Glutamatergic neuron (in vitro differentiated cells): ENCODE results near the gene SVIL. TPM values are rescaled to one million over a fixed set of nuclear protein-coding genes. Genes with fewer than 3 reads are reported as not detected.

Experiments
- DNase-seq: peaks from one replicate; pipeline ENCODE4 v3.0.0; 2022
- H3K27ac Mint-ChIP-seq: one replicate; pipeline ENCODE4 v1.8.0; 2020; ENCODE audit warnings: mild to moderate bottlenecking, mixed read lengths, inconsistent platforms; ENCODE audit not compliant: unreplicated experiment
- H3K27me3 Mint-ChIP-seq: one replicate; pipeline ENCODE4 v1.8.0; 2020; ENCODE audit warnings: mild to moderate bottlenecking, moderate library complexity, mixed read lengths, inconsistent platforms; ENCODE audit not compliant: unreplicated experiment
- H3K36me3 Mint-ChIP-seq: one replicate; pipeline ENCODE4 v1.8.0; 2020; ENCODE audit warnings: mild to moderate bottlenecking, mixed read lengths, inconsistent platforms; ENCODE audit not compliant: unreplicated experiment
- H3K4me1 Mint-ChIP-seq: one replicate; pipeline ENCODE4 v1.8.0; 2020; ENCODE audit warnings: mild to moderate bottlenecking, low read depth, mixed read lengths, inconsistent platforms; ENCODE audit not compliant: unreplicated experiment
- H3K4me3 Mint-ChIP-seq: one replicate; pipeline ENCODE4 v1.8.0; 2020; ENCODE audit warnings: mild to moderate bottlenecking, mixed read lengths, inconsistent platforms; ENCODE audit not compliant: unreplicated experiment
- H3K9me3 Mint-ChIP-seq: one replicate; pipeline ENCODE4 v1.8.0; 2020; ENCODE audit warnings: mild to moderate bottlenecking, moderate library complexity, mixed read lengths, inconsistent platforms; ENCODE audit not compliant: unreplicated experiment
- total RNA-seq: library from RNA; stranded (reverse); fragmentation: NEBNext Ultra II Directional; extraction: Animal tissue kit (Norgen Biotek cat#: 25700); gene quantifications from one replicate; pipeline ENCODE4 v1.2.1, GENCODE V29; 2021; ENCODE audit not compliant: unreplicated experiment
- TF ChIP-seq, protein P1 (sequence below): fragments of 200-600 bp; sonication (generic); IDR thresholded peaks from one replicate; pipeline ENCODE4 v1.5.0; 2021; ENCODE audit not compliant: partially characterized antibody, unreplicated experiment

The SVIL gene
- total RNA-seq, 1 donor from 2014 or later = 117 TPM

DNA sequence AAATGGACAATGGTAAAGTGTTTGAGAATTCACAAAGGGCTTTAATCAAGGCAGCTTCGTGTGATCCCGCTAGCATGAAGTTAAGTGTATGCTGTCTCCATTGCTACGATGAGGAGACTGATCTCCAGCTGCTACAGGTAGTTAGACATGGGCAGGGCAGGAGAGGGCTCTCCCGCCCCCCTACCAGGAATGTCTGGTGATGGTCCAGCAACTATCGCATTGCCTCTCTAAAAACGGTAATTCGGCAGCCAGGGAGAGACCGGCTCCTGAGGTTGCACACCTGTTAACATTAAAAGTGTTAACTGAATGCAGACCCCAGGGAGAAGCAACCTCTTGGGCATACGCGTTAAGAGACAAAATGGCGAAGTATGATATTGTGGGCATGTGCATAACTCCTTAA lies 37.9 kb downstream of the SVIL start:
- H3K4me1 Mint-ChIP-seq = peaks cover 28% of the 10 kb centered on the region
- no peak overlapping the region for H3K4me3 Mint-ChIP-seq
- DNase-seq = no peak

DNA sequence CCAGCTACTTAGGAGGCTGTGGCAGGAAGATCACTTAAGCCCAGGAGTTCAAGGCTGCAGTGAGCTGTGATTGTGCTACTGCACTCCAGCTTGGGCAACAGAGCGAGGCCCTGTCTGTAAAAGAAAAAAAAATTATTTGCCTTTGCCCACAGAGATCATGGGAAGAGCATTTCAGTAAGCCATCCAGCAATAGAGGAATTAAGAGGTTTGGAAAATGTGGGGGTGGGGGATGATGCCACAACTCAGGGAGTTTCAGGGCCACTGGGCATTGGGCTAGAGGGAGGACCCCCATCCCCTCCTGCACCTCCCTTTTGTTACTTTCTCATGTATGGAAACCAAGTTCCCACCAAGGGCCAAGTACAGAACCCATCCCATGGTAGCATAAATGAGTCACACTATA lies 38.4 kb downstream of the SVIL start:
- TF ChIP-seq, protein P1, sequence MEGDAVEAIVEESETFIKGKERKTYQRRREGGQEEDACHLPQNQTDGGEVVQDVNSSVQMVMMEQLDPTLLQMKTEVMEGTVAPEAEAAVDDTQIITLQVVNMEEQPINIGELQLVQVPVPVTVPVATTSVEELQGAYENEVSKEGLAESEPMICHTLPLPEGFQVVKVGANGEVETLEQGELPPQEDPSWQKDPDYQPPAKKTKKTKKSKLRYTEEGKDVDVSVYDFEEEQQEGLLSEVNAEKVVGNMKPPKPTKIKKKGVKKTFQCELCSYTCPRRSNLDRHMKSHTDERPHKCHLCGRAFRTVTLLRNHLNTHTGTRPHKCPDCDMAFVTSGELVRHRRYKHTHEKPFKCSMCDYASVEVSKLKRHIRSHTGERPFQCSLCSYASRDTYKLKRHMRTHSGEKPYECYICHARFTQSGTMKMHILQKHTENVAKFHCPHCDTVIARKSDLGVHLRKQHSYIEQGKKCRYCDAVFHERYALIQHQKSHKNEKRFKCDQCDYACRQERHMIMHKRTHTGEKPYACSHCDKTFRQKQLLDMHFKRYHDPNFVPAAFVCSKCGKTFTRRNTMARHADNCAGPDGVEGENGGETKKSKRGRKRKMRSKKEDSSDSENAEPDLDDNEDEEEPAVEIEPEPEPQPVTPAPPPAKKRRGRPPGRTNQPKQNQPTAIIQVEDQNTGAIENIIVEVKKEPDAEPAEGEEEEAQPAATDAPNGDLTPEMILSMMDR = no peak
- H3K4me3 Mint-ChIP-seq = no peak overlapping the region
- peaks cover 3% of the 10 kb centered on the region for H3K27me3 Mint-ChIP-seq
- no peak for DNase-seq
- peaks cover 30% of the 10 kb centered on the region for H3K4me1 Mint-ChIP-seq
- peaks cover 5% of the 10 kb centered on the region for H3K36me3 Mint-ChIP-seq
- no peak overlapping the region for H3K27ac Mint-ChIP-seq
- H3K9me3 Mint-ChIP-seq = peaks cover 7% of the 10 kb centered on the region

More for the DNA sequence above, 37.9 kb downstream of the SVIL start:
- H3K27ac Mint-ChIP-seq = no peak overlapping the region
- H3K27me3 Mint-ChIP-seq = peaks cover 3% of the 10 kb centered on the region
- peaks cover 7% of the 10 kb centered on the region for H3K9me3 Mint-ChIP-seq
- peaks cover 5% of the 10 kb centered on the region for H3K36me3 Mint-ChIP-seq
- TF ChIP-seq, protein P1 = no peak

DNA sequence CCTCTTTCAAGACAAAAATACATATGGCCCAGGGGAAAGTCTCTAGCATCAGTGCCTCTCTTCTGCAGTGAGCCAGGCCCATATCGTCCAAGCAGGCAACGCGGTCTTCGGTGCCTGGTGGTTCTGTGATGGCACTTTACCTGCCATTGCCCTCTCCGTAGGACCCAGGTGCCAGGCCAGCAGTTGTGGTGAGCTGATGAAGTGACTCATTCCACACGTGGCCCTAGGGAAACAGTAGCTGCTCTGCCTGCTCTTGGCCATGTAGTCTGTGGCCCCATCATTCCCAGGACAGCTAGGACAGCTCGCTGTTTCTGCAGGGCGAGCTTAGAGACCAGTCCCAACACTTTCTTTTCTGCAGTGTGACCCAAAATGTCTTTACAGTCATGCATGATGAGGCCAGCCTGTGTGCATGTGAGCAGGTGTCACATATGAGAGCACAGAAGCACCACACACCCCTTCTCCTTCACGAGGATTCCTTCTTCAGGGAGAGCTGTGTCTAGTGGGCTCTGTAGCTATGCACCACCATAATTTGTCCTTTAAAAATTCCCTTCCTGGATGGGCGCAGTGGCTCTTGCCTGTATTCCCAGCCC lies 39.0 kb downstream of the SVIL start:
- TF ChIP-seq, protein P1 = no peak
- Mint-ChIP-seq H3K27me3 (peaks cover 3% of the 10 kb centered on the region), H3K27ac (no peak overlapping the region), H3K9me3 (peaks cover 7% of the 10 kb centered on the region), H3K36me3 (peaks cover 5% of the 10 kb centered on the region), H3K4me1 (peaks cover 32% of the 10 kb centered on the region), H3K4me3 (no peak overlapping the region)
- no peak for DNase-seq

DNA sequence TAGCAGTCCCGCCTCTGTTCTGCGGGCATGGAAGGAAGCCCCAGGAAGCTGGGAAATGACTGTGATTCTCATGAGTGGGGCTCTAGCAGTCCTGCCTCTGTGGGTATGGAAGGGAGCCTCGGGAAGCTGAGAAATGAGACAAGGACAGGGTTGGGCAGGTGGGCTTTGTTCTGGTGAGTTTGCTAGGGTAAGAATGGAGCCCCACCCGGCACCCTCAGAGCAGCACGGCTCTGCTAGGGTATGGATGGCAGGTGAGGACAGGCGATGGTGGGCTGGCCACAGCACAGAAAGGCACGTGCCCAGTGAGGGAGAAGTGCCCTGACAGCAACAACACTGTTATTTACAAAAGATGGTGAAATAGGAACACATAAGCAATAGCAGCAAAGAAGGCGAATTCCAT lies 39.6 kb downstream of the SVIL start:
- H3K36me3 Mint-ChIP-seq = peaks cover 5% of the 10 kb centered on the region
- peak overlapping the region; percentile 23 for H3K27ac Mint-ChIP-seq
- peaks cover 7% of the 10 kb centered on the region for H3K9me3 Mint-ChIP-seq
- TF ChIP-seq, protein P1 = no peak
- peaks cover 38% of the 10 kb centered on the region for H3K4me1 Mint-ChIP-seq
- peaks cover 4% of the 10 kb centered on the region for H3K27me3 Mint-ChIP-seq
- no peak for DNase-seq
- no peak overlapping the region for H3K4me3 Mint-ChIP-seq

DNA sequence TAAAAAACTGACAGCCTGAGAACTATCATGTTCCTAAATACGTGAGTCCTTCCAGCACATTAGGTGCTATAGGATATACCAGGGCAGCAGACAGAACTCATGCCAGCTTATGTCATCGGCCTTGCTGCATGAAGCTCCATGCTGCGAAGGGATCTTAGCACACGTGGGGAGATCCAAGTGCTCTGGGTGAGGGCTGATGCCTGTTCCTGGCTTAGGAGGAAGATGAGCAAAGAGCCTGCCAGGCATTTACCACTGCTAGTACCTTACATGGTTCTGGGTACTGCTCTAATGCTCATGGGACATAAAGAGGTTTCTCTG lies 43.2 kb downstream of the SVIL start:
- Mint-ChIP-seq H3K4me1 (peaks cover 47% of the 10 kb centered on the region), H3K9me3 (peaks cover 3% of the 10 kb centered on the region), H3K36me3 (peaks cover 5% of the 10 kb centered on the region), H3K27ac (no peak overlapping the region), H3K27me3 (peaks cover 4% of the 10 kb centered on the region), H3K4me3 (no peak overlapping the region)
- DNase-seq = no peak
- TF ChIP-seq, protein P1 = no peak
